CD14-positive monocyte (primary cell): ENCODE results near the gene DNAJA2. TPM values are rescaled to one million over a fixed set of nuclear protein-coding genes. Genes with fewer than 3 reads are reported as not detected.
"Not testable (repeated sequence)": the region's sequence is repeated elsewhere in the genome, so short reads cannot be mapped to it uniquely, and the experiment has no call there.

Source experiments
- DNase-seq, 3 donors: peaks; one replicate each; pipeline ENCODE4 v3.0.0-alpha.2; 2011 to 2022
- H2AFZ ChIP-seq: 2 replicates; pipeline ENCODE4 v1.6.0; 2012; ENCODE audit warnings: mild to moderate bottlenecking, low read depth, low read length, inconsistent platforms; ENCODE audit not compliant: insufficient read depth, poor library complexity, severe bottlenecking
- H3K27ac ChIP-seq, 2 donors: 1 replicate in 1 of 2; 2 replicates in 1 of 2; pipeline ENCODE4 v1.5.1; 2012 to 2013; ENCODE audit warnings: low read length in 2 of 2, control low read depth in 1 of 2, inconsistent platforms in 1 of 2, low read depth in 1 of 2, mild to moderate bottlenecking in 1 of 2
- H3K27me3 ChIP-seq, 2 donors: one replicate each; pipeline versions ENCODE4 v1.6.0 to v1.6.1; 2011 to 2013; ENCODE audit warnings: low read length in 2 of 2; ENCODE audit not compliant: control insufficient read depth in 2 of 2, insufficient read depth in 2 of 2
- H3K36me3 ChIP-seq, 2 donors: replicated peaks in 1 of 2; 1 replicate in 1 of 2; 2 replicates in 1 of 2; pipeline versions ENCODE4 v1.5.1 to v1.6.1; 2012 to 2013; ENCODE audit warnings: low read length in 2 of 2, control low read depth in 1 of 2, inconsistent platforms in 1 of 2, mild to moderate bottlenecking in 1 of 2; ENCODE audit not compliant: insufficient read depth in 2 of 2, control insufficient read depth in 1 of 2
- H3K4me1 ChIP-seq, 2 donors: 1 replicate in 1 of 2; 2 replicates in 1 of 2; pipeline versions ENCODE4 v1.5.1 to v1.6.1; 2012 to 2013; ENCODE audit warnings: low read length in 2 of 2, control low read depth in 1 of 2, inconsistent platforms in 1 of 2, mild to moderate bottlenecking in 1 of 2, moderate library complexity in 1 of 2; ENCODE audit not compliant: insufficient read depth in 2 of 2, control insufficient read depth in 1 of 2
- H3K4me2 ChIP-seq: replicated peaks from 2 replicates; pipeline ENCODE3; 2012; ENCODE audit warnings: low read length, moderate library complexity, mild to moderate bottlenecking; ENCODE audit not compliant: poor library complexity, severe bottlenecking; ENCODE audit errors: extremely low read depth
- H3K4me3 ChIP-seq, 3 experiments: fragments of 200-600 bp in 1 of 3; sonication (generic) in 1 of 3; replicated peaks in 1 of 3; 1 replicate in 2 of 3; 2 replicates in 1 of 3; pipeline ENCODE4 v1.5.1; 2011 to 2013; ENCODE audit warnings: low read length in 3 of 3, mild to moderate bottlenecking in 3 of 3, control low read depth in 2 of 3, low read depth in 2 of 3, inconsistent platforms in 1 of 3, moderate library complexity in 1 of 3
- H3K79me2 ChIP-seq: 2 replicates; pipeline ENCODE4 v1.6.0; 2012; ENCODE audit warnings: mild to moderate bottlenecking, control low read depth, inconsistent platforms, low read length, moderate library complexity; ENCODE audit not compliant: insufficient read depth
- H3K9ac ChIP-seq: 2 replicates; pipeline ENCODE4 v1.6.0; 2017; ENCODE audit warnings: low read length, mild to moderate bottlenecking; ENCODE audit not compliant: insufficient read depth, poor library complexity, severe bottlenecking
- H3K9me3 ChIP-seq, 2 donors: replicated peaks in 1 of 2; 1 replicate in 1 of 2; 2 replicates in 1 of 2; pipeline versions ENCODE4 v1.5.1 to v1.6.1; 2012 to 2013; ENCODE audit warnings: low read length in 2 of 2, control low read depth in 1 of 2; ENCODE audit not compliant: control insufficient read depth in 1 of 2, insufficient read depth in 1 of 2
- H4K20me1 ChIP-seq: 2 replicates; pipeline ENCODE4 v1.6.0; 2012; ENCODE audit warnings: mild to moderate bottlenecking, low read length, control low read depth, moderate library complexity; ENCODE audit not compliant: insufficient read depth
- H3K27ac Mint-ChIP-seq, 7 donors: one replicate each; pipeline ENCODE4 v1.8.0; 2020; ENCODE audit warnings: mild to moderate bottlenecking in 7 of 7, mixed read lengths in 7 of 7, moderate library complexity in 6 of 7, inconsistent platforms in 2 of 7
- H3K27me3 Mint-ChIP-seq, 3 donors: one replicate each; pipeline ENCODE4 v1.8.0; 2021 to 2022; ENCODE audit warnings: low read depth in 3 of 3, mild to moderate bottlenecking in 3 of 3, mixed read lengths in 3 of 3, moderate library complexity in 3 of 3, inconsistent platforms in 1 of 3
- H3K36me3 Mint-ChIP-seq, 2 donors: one replicate each; pipeline ENCODE4 v1.8.0; 2020; ENCODE audit warnings: mixed read lengths in 2 of 2, inconsistent platforms in 1 of 2, mild to moderate bottlenecking in 1 of 2
- H3K4me1 Mint-ChIP-seq: one replicate; pipeline ENCODE4 v1.8.0; 2020; ENCODE audit warnings: mild to moderate bottlenecking, mixed read lengths
- H3K4me3 Mint-ChIP-seq, 2 donors: one replicate each; pipeline ENCODE4 v1.8.0; 2020; ENCODE audit warnings: mild to moderate bottlenecking in 2 of 2, mixed read lengths in 2 of 2, moderate library complexity in 1 of 2
- H3K9me3 Mint-ChIP-seq, 7 donors: one replicate each; pipeline ENCODE4 v1.8.0; 2020 to 2022; ENCODE audit warnings: mixed read lengths in 7 of 7, mild to moderate bottlenecking in 6 of 7, moderate library complexity in 6 of 7, inconsistent platforms in 2 of 7
- CTCF ChIP-seq: fragments of 200-600 bp; IDR thresholded peaks from one replicate; pipeline ENCODE4 v1.8.0; 2022; ENCODE audit warnings: antibody characterized with exemption, mild to moderate bottlenecking
- WGBS: methylation state at CpG from one replicate; pipeline ENCODE4 v1.1.5; 2013; ENCODE audit warnings: missing lambda C conversion rate; ENCODE audit not compliant: insufficient coverage; 5-methylcytosine and 5-hydroxymethylcytosine counted together
- intact Hi-C, 2 donors: fragments of 100-400 bp; cut with micrococcal nuclease; formaldehyde crosslinking; loops; one replicate each; pipeline versions ENCODE4 v1.15.0 to v1.15.1; 2023
- polyA plus RNA-seq, 3 donors: library from polyadenylated mRNA; depleted of rRNA in 1 of 3; unstranded in 2 of 3; stranded (reverse) in 1 of 3; fragments of 300-500 nt in 2 of 3; fragments of >200 nt in 1 of 3; fragmentation: Illumina TruSeq in 2 of 3; gene quantifications; 1 replicate in 2 of 3; 2 replicates in 1 of 3; pipeline ENCODE4 v1.2.3, GENCODE V29; 2012 to 2021

The DNAJA2 gene
- polyA plus RNA-seq, 3 donors = 14.4 to 63.4 (median 62.9) TPM

- H3K4me1 ChIP-seq = peaks cover 24 to 26% of the 10 kb centered on the region in 2 donors
- intact Hi-C loops = loop anchor here in 1 of 2 donors (5.0 kb wide), 1 partner anchor 56 kb away; no protein-coding TSS in a partner anchor
- no peak for TF ChIP-seq CTCF
- H3K36me3 ChIP-seq = no peaks in the 10 kb centered on the region
- no peak overlapping the region for H2AFZ ChIP-seq
- H3K27me3 ChIP-seq = no peaks in the 10 kb centered on the region
- peaks cover 32% of the 10 kb centered on the region for H3K4me1 Mint-ChIP-seq
- H3K79me2 ChIP-seq = no peaks in the 10 kb centered on the region
- H3K27ac Mint-ChIP-seq = no peak overlapping the region
- DNase-seq = no peak
- WGBS = 100% methylated on average over 2 of the region's 4 CpGs
- peaks cover 0 to 6% (median 2%) of the 10 kb centered on the region in 7 donors for H3K9me3 Mint-ChIP-seq
- no peak overlapping the region for H3K4me3 Mint-ChIP-seq
- H3K9me3 ChIP-seq = no peaks in the 10 kb centered on the region
- no peaks in the 10 kb centered on the region for H4K20me1 ChIP-seq
- H3K36me3 Mint-ChIP-seq = peaks cover 0 to 3% of the 10 kb centered on the region in 2 donors
- no peak overlapping the region for H3K4me2 ChIP-seq
- no peak overlapping the region for H3K4me3 ChIP-seq
- no peak overlapping the region for H3K27ac ChIP-seq
- no peak overlapping the region for H3K9ac ChIP-seq
- H3K27me3 Mint-ChIP-seq = peaks cover 0 to 2% (median 2%) of the 10 kb centered on the region in 3 donors
Measured at GRCh38 chr16:47013172-47013571, 39.7 kb upstream of the DNAJA2 start.

- H4K20me1 ChIP-seq, H3K27ac ChIP-seq, H3K4me3 Mint-ChIP-seq, H3K9ac ChIP-seq, H3K27me3 Mint-ChIP-seq, H3K4me3 ChIP-seq, H3K79me2 ChIP-seq, H3K4me1 Mint-ChIP-seq, H2AFZ ChIP-seq, H3K36me3 ChIP-seq, DNase-seq, H3K27ac Mint-ChIP-seq, H3K27me3 ChIP-seq, H3K4me2 ChIP-seq, H3K9me3 ChIP-seq, H3K4me1 ChIP-seq, H3K36me3 Mint-ChIP-seq, H3K9me3 Mint-ChIP-seq: not testable (repeated sequence)
- WGBS = no CpG with 5 or more reads among the region's 2 CpGs
- intact Hi-C loops = loop anchor here in 1 of 2 donors (5.0 kb wide), 1 partner anchor 54 kb away; no protein-coding TSS in a partner anchor
Measured at GRCh38 chr16:47010812-47011211, 37.3 kb upstream of the DNAJA2 start.
